ENCODE data around the gene LONP2. TPM values are rescaled to one million over a fixed set of nuclear protein-coding genes. Genes with fewer than 3 reads are reported as not detected.

Gene LONP2
- total RNA-seq, 1 donor from 2014 or later = 30.6 TPM

DNA sequence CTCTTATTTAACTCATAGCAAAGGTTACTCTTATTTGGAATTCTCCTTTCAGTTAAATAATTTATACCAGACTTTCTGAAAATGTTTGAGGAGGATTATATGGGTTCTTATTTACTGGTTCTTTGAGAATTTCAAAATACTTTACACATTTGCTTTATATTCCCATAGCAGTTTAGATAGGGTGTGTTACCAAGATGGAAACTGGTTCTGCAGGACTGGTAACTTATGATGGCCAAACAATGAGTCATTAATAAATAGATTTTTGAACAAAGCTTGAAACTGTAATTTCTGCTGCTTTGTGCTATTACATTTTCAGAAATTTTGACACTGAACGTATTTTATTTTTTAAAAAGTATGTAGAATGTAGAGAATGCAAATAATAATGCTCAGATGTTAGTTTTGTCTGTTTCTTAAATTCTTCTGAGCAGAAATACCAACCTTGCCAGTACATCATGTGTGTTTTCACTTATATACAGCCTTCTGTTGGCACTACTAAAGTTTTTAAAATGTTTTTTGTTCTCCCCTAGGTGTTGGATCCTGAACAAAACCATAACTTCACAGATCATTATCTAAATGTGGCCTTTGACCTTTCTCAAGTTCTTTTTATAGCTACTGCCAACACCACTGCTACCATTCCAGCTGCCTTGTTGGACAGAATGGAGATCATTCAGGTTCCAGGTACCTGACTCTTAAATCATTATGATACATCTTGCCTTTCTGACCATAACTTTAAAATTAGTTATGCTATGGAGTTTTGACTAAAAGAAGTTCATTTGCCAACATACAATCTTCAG lies 51.6 kb downstream of the LONP2 start:
- no peak overlapping the region for H3K4me2 ChIP-seq
- Mint-ChIP-seq H3K36me3 (peaks cover 15% of the 10 kb centered on the region), H3K4me1 (no peaks in the 10 kb centered on the region), H3K9me3 (no peaks in the 10 kb centered on the region), H3K27ac (no peak overlapping the region), H3K4me3 (no peak overlapping the region), H3K27me3 (ENCODE audit: insufficient read depth, low read depth) (no peaks in the 10 kb centered on the region)
- H3K4me1 ChIP-seq = no peaks in the 10 kb centered on the region
- H3K9ac ChIP-seq = no peak overlapping the region
- no peak overlapping the region for H3K4me3 ChIP-seq
- no peaks in the 10 kb centered on the region for H3K36me3 ChIP-seq
- no peaks in the 10 kb centered on the region for H3K9me3 ChIP-seq (ENCODE audit: low read depth)
- H3K27ac ChIP-seq = no peak overlapping the region
- no peak for DNase-seq (ENCODE audit: low spot score)
- H4K20me1 ChIP-seq (ENCODE audit: low read depth) = no peaks in the 10 kb centered on the region
- no peaks in the 10 kb centered on the region for H3F3A ChIP-seq (ENCODE audit: low read depth)
- no peak overlapping the region for H2AFZ ChIP-seq (replicated peaks)
- no peak for TF ChIP-seq EZH2 (IDR thresholded peaks at IDR 0.05)
- no peak for TF ChIP-seq EZH2phosphoT487 (IDR thresholded peaks at IDR 0.05)
- TF ChIP-seq, protein P1, sequence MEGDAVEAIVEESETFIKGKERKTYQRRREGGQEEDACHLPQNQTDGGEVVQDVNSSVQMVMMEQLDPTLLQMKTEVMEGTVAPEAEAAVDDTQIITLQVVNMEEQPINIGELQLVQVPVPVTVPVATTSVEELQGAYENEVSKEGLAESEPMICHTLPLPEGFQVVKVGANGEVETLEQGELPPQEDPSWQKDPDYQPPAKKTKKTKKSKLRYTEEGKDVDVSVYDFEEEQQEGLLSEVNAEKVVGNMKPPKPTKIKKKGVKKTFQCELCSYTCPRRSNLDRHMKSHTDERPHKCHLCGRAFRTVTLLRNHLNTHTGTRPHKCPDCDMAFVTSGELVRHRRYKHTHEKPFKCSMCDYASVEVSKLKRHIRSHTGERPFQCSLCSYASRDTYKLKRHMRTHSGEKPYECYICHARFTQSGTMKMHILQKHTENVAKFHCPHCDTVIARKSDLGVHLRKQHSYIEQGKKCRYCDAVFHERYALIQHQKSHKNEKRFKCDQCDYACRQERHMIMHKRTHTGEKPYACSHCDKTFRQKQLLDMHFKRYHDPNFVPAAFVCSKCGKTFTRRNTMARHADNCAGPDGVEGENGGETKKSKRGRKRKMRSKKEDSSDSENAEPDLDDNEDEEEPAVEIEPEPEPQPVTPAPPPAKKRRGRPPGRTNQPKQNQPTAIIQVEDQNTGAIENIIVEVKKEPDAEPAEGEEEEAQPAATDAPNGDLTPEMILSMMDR (IDR thresholded peaks at IDR 0.05) = no peak
- no peaks in the 10 kb centered on the region for H3K79me2 ChIP-seq (ENCODE audit: low read depth)
- H3K27me3 ChIP-seq = no peaks in the 10 kb centered on the region

DNA sequence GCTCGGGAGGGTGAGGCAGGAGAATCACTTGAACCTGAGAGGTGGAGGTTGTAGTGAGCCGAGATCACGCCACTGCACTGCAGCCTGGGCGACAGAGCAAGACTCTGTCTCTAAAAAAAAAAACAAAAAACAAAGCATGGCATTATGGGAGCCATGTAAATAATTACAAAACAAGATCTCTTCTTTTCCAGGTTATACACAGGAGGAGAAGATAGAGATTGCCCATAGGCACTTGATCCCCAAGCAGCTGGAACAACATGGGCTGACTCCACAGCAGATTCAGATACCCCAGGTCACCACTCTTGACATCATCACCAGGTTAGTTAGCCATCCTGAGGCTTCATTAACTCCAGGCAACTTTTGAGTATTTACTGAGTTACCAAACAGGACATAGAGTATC lies 55.4 kb downstream of the LONP2 start:
- H3K4me3 Mint-ChIP-seq = no peak overlapping the region
- no peaks in the 10 kb centered on the region for H4K20me1 ChIP-seq (ENCODE audit: low read depth)
- no peak overlapping the region for H3K4me3 ChIP-seq
- H3K36me3 ChIP-seq = no peaks in the 10 kb centered on the region
- TF ChIP-seq, protein P1 (IDR thresholded peaks at IDR 0.05) = no peak
- TF ChIP-seq EZH2 (IDR thresholded peaks at IDR 0.05) (no peak), EZH2phosphoT487 (IDR thresholded peaks at IDR 0.05) (no peak)
- H3K27ac Mint-ChIP-seq = no peak overlapping the region
- H3K27ac ChIP-seq = no peak overlapping the region
- no peak overlapping the region for H3K4me2 ChIP-seq
- H3K4me1 ChIP-seq = no peaks in the 10 kb centered on the region
- no peaks in the 10 kb centered on the region for H3K27me3 ChIP-seq
- no peaks in the 10 kb centered on the region for H3K79me2 ChIP-seq (ENCODE audit: low read depth)
- no peaks in the 10 kb centered on the region for H3K27me3 Mint-ChIP-seq (ENCODE audit: insufficient read depth, low read depth)
- no peak overlapping the region for H2AFZ ChIP-seq (replicated peaks)
- H3K9me3 Mint-ChIP-seq = no peaks in the 10 kb centered on the region
- no peak overlapping the region for H3K9ac ChIP-seq
- no peaks in the 10 kb centered on the region for H3K9me3 ChIP-seq (ENCODE audit: low read depth)
- H3K36me3 Mint-ChIP-seq = peaks cover 19% of the 10 kb centered on the region
- H3K4me1 Mint-ChIP-seq = no peaks in the 10 kb centered on the region
- no peaks in the 10 kb centered on the region for H3F3A ChIP-seq (ENCODE audit: low read depth)
- DNase-seq (ENCODE audit: low spot score) = no peak

DNA sequence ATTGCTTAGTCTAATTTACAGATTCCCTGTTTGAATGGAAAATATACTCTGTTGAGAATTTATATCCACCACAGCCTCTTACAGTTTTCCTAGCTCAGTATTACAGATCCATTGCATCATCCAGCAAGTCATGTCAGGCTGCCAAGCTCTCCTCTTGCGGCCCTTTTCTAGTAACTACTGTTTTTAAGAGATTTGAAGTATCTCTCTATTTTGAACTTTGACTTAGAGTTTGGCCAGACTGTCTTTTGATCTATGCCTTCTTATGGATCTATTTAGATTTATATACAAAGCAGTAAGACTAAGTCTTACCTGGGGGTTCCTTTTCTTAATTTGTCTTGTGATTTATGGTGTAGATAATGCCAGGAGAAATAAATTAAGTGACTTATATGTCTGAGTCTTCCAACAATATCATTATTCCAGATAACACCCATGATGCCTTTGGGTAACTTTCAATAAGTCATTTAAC lies 56.3 kb downstream of the LONP2 start:
- H4K20me1 ChIP-seq (ENCODE audit: low read depth) = no peaks in the 10 kb centered on the region
- H3K4me1 ChIP-seq = no peaks in the 10 kb centered on the region
- no peaks in the 10 kb centered on the region for H3K9me3 ChIP-seq (ENCODE audit: low read depth)
- no peak overlapping the region for H2AFZ ChIP-seq (replicated peaks)
- H3K4me3 ChIP-seq = no peak overlapping the region
- H3K27ac ChIP-seq = no peak overlapping the region
- no peaks in the 10 kb centered on the region for H3K27me3 Mint-ChIP-seq (ENCODE audit: insufficient read depth, low read depth)
- no peaks in the 10 kb centered on the region for H3K27me3 ChIP-seq
- H3K4me1 Mint-ChIP-seq = no peaks in the 10 kb centered on the region
- no peak overlapping the region for H3K4me3 Mint-ChIP-seq
- H3K4me2 ChIP-seq = no peak overlapping the region
- DNase-seq (ENCODE audit: low spot score) = no peak
- no peaks in the 10 kb centered on the region for H3K9me3 Mint-ChIP-seq
- peaks cover 22% of the 10 kb centered on the region for H3K36me3 Mint-ChIP-seq
- H3F3A ChIP-seq (ENCODE audit: low read depth) = no peaks in the 10 kb centered on the region
- no peaks in the 10 kb centered on the region for H3K36me3 ChIP-seq
- no peak for TF ChIP-seq EZH2 (IDR thresholded peaks at IDR 0.05)
- no peak for TF ChIP-seq EZH2phosphoT487 (IDR thresholded peaks at IDR 0.05)
- TF ChIP-seq, protein P1 (IDR thresholded peaks at IDR 0.05) = no peak
- H3K27ac Mint-ChIP-seq = no peak overlapping the region
- no peaks in the 10 kb centered on the region for H3K79me2 ChIP-seq (ENCODE audit: low read depth)
- no peak overlapping the region for H3K9ac ChIP-seq

All from neural progenitor cell (in vitro differentiated cells).